ENCODE measurements around the gene EXOSC6.
"Not testable (repeated sequence)": the region's sequence is repeated elsewhere in the genome, so short reads cannot be mapped to it uniquely, and the experiment has no call there.

Gene EXOSC6

GRCh38 chr16:70294385-70295025 lies 42.8 kb upstream of the EXOSC6 start:
- TF ChIP-seq, protein P1, sequence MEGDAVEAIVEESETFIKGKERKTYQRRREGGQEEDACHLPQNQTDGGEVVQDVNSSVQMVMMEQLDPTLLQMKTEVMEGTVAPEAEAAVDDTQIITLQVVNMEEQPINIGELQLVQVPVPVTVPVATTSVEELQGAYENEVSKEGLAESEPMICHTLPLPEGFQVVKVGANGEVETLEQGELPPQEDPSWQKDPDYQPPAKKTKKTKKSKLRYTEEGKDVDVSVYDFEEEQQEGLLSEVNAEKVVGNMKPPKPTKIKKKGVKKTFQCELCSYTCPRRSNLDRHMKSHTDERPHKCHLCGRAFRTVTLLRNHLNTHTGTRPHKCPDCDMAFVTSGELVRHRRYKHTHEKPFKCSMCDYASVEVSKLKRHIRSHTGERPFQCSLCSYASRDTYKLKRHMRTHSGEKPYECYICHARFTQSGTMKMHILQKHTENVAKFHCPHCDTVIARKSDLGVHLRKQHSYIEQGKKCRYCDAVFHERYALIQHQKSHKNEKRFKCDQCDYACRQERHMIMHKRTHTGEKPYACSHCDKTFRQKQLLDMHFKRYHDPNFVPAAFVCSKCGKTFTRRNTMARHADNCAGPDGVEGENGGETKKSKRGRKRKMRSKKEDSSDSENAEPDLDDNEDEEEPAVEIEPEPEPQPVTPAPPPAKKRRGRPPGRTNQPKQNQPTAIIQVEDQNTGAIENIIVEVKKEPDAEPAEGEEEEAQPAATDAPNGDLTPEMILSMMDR (IDR thresholded peaks at IDR 0.05; ENCODE audit: poor library complexity, severe bottlenecking) = no peak
- Histone ChIP-seq H3K4me3 (ENCODE audit: severe bottlenecking) (no peak overlapping the region), H3K4me1 (ENCODE audit: insufficient read depth, poor library complexity, severe bottlenecking) (peaks cover 5% of the 10 kb centered on the region), H3K36me3 (ENCODE audit: low read depth) (no peaks in the 10 kb centered on the region), H3K27ac (ENCODE audit: poor library complexity, severe bottlenecking) (no peak overlapping the region), H3K9me3 (ENCODE audit: severe bottlenecking) (no peaks in the 10 kb centered on the region), H3K27me3 (ENCODE audit: insufficient read depth, poor library complexity, severe bottlenecking) (no peaks in the 10 kb centered on the region)
- DNase-seq (ENCODE audit: low spot score) = no peak
- ATAC-seq (ENCODE audit: low read depth) = no peak

GRCh38 chr16:70292148-70292547 lies 40.4 kb upstream of the EXOSC6 start:
- not testable (repeated sequence) for H3K4me1 ChIP-seq (ENCODE audit: insufficient read depth, poor library complexity, severe bottlenecking); H3K27ac ChIP-seq (ENCODE audit: poor library complexity, severe bottlenecking); DNase-seq (ENCODE audit: low spot score); H3K27me3 ChIP-seq (ENCODE audit: insufficient read depth, poor library complexity, severe bottlenecking); H3K36me3 ChIP-seq (ENCODE audit: low read depth); H3K4me3 ChIP-seq (ENCODE audit: severe bottlenecking); ATAC-seq (ENCODE audit: low read depth); H3K9me3 ChIP-seq (ENCODE audit: severe bottlenecking)

DNA sequence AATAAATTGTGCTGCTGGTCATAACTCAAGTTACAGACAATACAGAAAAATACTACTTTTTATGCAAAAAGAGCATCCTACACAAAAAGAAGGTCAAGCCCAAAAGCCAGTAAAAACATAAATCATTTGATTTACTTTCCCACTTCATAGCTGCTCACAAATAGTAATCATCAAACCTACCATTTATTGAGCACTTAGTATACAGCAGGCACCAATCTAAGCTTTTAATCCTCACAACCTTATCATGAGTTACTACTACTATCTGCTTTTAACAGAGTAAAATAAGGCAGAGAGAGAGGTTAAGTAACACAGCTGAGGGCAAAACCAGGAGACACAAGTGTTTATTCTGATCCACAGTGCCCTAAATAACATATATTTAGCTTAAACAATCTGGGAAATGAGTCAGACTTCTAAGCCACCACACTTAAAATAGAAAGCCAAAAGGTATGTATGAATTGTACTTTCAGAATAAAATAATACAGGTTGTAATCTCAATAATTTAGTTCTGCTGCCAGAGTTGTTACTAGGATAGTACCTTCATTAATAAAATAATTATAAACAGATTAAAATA lies 39.3 kb upstream of the EXOSC6 start:
- Histone ChIP-seq H3K9me3 (ENCODE audit: severe bottlenecking) (no peaks in the 10 kb centered on the region), H3K36me3 (ENCODE audit: low read depth) (peaks cover 17% of the 10 kb centered on the region), H3K27ac (ENCODE audit: poor library complexity, severe bottlenecking) (no peak overlapping the region), H3K4me3 (ENCODE audit: severe bottlenecking) (no peak overlapping the region), H3K4me1 (ENCODE audit: insufficient read depth, poor library complexity, severe bottlenecking) (peaks cover 10% of the 10 kb centered on the region), H3K27me3 (ENCODE audit: insufficient read depth, poor library complexity, severe bottlenecking) (no peaks in the 10 kb centered on the region)
- DNase-seq (ENCODE audit: low spot score) (no peak), ATAC-seq (ENCODE audit: low read depth) (no peak)
- TF ChIP-seq, protein P1 (IDR thresholded peaks at IDR 0.05; ENCODE audit: poor library complexity, severe bottlenecking) = no peak

DNA sequence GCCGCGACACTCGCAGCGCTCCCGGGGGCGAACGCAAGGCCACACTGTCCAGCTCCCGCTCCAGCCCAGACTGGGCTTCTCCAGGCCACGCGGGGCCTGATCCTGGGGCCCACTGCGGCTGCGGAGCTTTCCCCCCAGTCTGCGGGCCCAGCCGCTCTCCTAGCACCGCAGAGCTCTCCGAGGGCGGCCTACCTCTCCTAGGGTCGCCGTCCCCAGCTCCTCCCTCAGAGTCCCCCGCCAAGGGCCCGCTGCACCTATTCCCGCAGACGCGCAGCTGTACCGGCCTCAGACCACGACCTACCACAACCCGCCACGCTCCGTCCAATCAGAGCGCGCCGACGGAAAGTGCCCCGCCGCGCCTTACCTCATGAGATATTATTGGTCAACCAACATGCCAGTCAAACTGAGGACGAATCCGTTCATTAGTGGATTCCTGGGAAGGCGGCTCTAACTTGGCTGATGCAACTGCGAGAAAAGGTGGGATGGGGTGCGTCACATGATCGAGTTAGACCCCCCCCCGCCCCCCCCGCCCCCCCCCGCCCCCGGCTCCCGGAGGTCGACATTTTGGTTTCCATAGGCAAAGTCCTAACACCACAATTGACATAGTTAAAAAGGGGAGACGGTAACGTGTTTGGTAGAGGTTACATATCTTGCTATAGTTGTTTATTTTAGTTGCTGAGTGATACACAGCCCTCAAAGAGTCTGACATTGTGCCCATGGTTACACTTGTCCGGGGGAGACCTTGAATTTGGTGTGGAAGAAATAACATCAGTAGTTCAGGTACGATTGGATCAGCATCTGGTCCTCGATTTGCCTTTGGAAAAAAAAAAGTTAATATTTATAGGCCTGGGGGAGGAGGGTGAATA lies 37.7 kb upstream of the EXOSC6 start, which contains the start of gene AARS1:
TSS of gene AARS1 (minus strand) at position 278 of the 866 bp plus-strand sequence. CDS start 6,743 bp downstream, outside the sequence.
- Histone ChIP-seq H3K27ac (ENCODE audit: poor library complexity, severe bottlenecking) (peak within 1 kb of the TSS; percentile 67), H3K9me3 (ENCODE audit: severe bottlenecking) (no peaks in the 10 kb centered on the region), H3K4me3 (ENCODE audit: severe bottlenecking) (peak within 1 kb of the TSS; percentile 76), H3K36me3 (ENCODE audit: low read depth) (peaks cover 33% of the 10 kb centered on the region), H3K4me1 (ENCODE audit: insufficient read depth, poor library complexity, severe bottlenecking) (peaks cover 10% of the 10 kb centered on the region), H3K27me3 (ENCODE audit: insufficient read depth, poor library complexity, severe bottlenecking) (no peaks in the 10 kb centered on the region)
- TF ChIP-seq, protein P1 (IDR thresholded peaks at IDR 0.05; ENCODE audit: poor library complexity, severe bottlenecking) = no peak
- DNase-seq (ENCODE audit: low spot score) (peak; percentile 99), ATAC-seq (ENCODE audit: low read depth) (peak; percentile 99)

DNA sequence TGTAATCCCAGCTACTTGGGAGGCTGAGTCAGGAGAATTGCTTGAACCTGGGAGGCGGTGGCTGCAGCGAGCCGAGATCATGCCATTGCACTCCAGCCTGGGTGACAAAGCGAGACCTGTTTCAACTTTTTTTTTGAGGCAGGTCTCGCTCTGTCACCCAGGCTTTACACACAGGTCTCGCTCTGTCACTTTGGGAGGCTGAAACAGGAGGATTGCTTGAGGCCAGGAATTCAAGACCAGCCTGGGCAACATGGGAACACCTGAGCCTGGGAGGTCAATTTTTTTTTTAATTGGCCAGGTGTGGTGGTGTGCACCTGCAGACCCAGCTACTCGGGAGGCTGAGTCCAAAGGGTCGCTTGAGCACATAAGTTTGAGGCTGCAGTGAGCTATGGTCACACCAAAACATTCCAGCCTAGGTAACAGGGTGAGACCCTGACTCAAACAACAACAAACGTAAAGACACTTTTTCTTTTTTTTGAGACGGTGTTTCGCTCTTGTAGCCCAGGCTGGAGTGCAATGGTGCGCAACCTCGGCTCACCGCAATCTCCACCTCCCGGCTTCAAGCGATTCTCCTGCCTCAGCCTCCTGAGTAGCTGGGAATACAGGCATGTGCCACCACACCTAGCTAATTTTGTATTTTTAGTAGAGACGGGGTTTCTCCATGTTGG lies 35.7 kb upstream of the EXOSC6 start:
- Histone ChIP-seq H3K4me3 (ENCODE audit: severe bottlenecking) (peak overlapping the region; percentile 76), H3K27ac (ENCODE audit: poor library complexity, severe bottlenecking) (peak overlapping the region; percentile 67), H3K36me3 (ENCODE audit: low read depth) (peaks cover 53% of the 10 kb centered on the region)
- H3K9me3 ChIP-seq (ENCODE audit: severe bottlenecking); H3K27me3 ChIP-seq (ENCODE audit: insufficient read depth, poor library complexity, severe bottlenecking); H3K4me1 ChIP-seq (ENCODE audit: insufficient read depth, poor library complexity, severe bottlenecking); DNase-seq (ENCODE audit: low spot score); ATAC-seq (ENCODE audit: low read depth): not testable (repeated sequence)
